ENCODE measurements around the gene PARVB. TPM values are rescaled to one million over a fixed set of nuclear protein-coding genes. Genes with fewer than 3 reads are reported as not detected.

The PARVB gene
- total RNA-seq, 1 donor from 2014 or later: 94.6 TPM

GRCh38 chr22:43995057-43995685 is 28.9 kb upstream of the PARVB start:
- Histone ChIP-seq H3K27me3 (ENCODE audit: control insufficient read depth, insufficient read depth, low read length) (no peaks in the 10 kb centered on the region), H3K4me3 (ENCODE audit: low read depth, low read length) (no peak overlapping the region), H3K36me3 (ENCODE audit: control insufficient read depth, insufficient read depth, low read length) (peaks cover 3% of the 10 kb centered on the region)
- TF ChIP-seq CTCF (IDR thresholded peaks at IDR 0.05; ENCODE audit: insufficient read depth, low read length, poor library complexity, severe bottlenecking): no peak
- DNase-seq (ENCODE audit: low read depth): no peak

GRCh38 chr22:43995798-43996169 is 28.3 kb upstream of the PARVB start:
- H3K27me3 ChIP-seq (ENCODE audit: control insufficient read depth, insufficient read depth, low read length): no peaks in the 10 kb centered on the region
- H3K36me3 ChIP-seq (ENCODE audit: control insufficient read depth, insufficient read depth, low read length): peaks cover 3% of the 10 kb centered on the region
- no peak for DNase-seq (ENCODE audit: low read depth)
- no peak for TF ChIP-seq CTCF (IDR thresholded peaks at IDR 0.05; ENCODE audit: insufficient read depth, low read length, poor library complexity, severe bottlenecking)
- H3K4me3 ChIP-seq (ENCODE audit: low read depth, low read length): no peak overlapping the region

- Histone ChIP-seq H3K36me3 (ENCODE audit: control insufficient read depth, insufficient read depth, low read length) (peaks cover 3% of the 10 kb centered on the region), H3K4me3 (ENCODE audit: low read depth, low read length) (peak overlapping the region; percentile 19), H3K27me3 (ENCODE audit: control insufficient read depth, insufficient read depth, low read length) (no peaks in the 10 kb centered on the region)
- DNase-seq (ENCODE audit: low read depth): no peak
- no peak for TF ChIP-seq CTCF (IDR thresholded peaks at IDR 0.05; ENCODE audit: insufficient read depth, low read length, poor library complexity, severe bottlenecking)
Observed at GRCh38 chr22:43996170-43996980, 27.7 kb upstream of the PARVB start.

- no peak for TF ChIP-seq CTCF (IDR thresholded peaks at IDR 0.05; ENCODE audit: insufficient read depth, low read length, poor library complexity, severe bottlenecking)
- DNase-seq (ENCODE audit: low read depth): no peak
- H3K27me3 ChIP-seq (ENCODE audit: control insufficient read depth, insufficient read depth, low read length): no peaks in the 10 kb centered on the region
- H3K4me3 ChIP-seq (ENCODE audit: low read depth, low read length): no peak overlapping the region
- peaks cover 3% of the 10 kb centered on the region for H3K36me3 ChIP-seq (ENCODE audit: control insufficient read depth, insufficient read depth, low read length)
Observed at GRCh38 chr22:43996981-43997265, 27.2 kb upstream of the PARVB start.

GRCh38 chr22:43998679-43999264 is 25.3 kb upstream of the PARVB start:
- no peak for DNase-seq (ENCODE audit: low read depth)
- Histone ChIP-seq H3K36me3 (ENCODE audit: control insufficient read depth, insufficient read depth, low read length) (peaks cover 3% of the 10 kb centered on the region), H3K4me3 (ENCODE audit: low read depth, low read length) (no peak overlapping the region), H3K27me3 (ENCODE audit: control insufficient read depth, insufficient read depth, low read length) (no peaks in the 10 kb centered on the region)
- no peak for TF ChIP-seq CTCF (IDR thresholded peaks at IDR 0.05; ENCODE audit: insufficient read depth, low read length, poor library complexity, severe bottlenecking)
